GM21529 (cell line): ENCODE measurements around the gene PARK7.

Source experiments
- ATAC-seq: cut with Tn5 transposase; IDR thresholded peaks from one replicate; pipeline ENCODE4 v1.9.1; 2021; ENCODE audit not compliant: unreplicated experiment

PARK7 gene

GRCh38 chr1:7980984-7981383, 19.5 kb downstream of the PARK7 start:
- no peak for ATAC-seq

GRCh38 chr1:7983086-7983778, 21.7 kb downstream of the PARK7 start:
- ATAC-seq, result no peak

- ATAC-seq, result no peak
These were observed 23.3 kb downstream of the PARK7 start for GRCh38 chr1:7984811-7985210.

- ATAC-seq, result no peak
These were observed 24.5 kb downstream of the PARK7 start for GRCh38 chr1:7985851-7986612.

- ATAC-seq, result no peak
These were observed 26.0 kb downstream of the PARK7 start for GRCh38 chr1:7987528-7987927.

GRCh38 chr1:7988576-7988975, 27.1 kb downstream of the PARK7 start:
- no peak for ATAC-seq

GRCh38 chr1:7989762-7990428, 28.4 kb downstream of the PARK7 start:
- ATAC-seq, result no peak

GRCh38 chr1:7991504-7992440, 30.3 kb downstream of the PARK7 start:
- no peak for ATAC-seq

GRCh38 chr1:7992885-7993284, 31.4 kb downstream of the PARK7 start:
- no peak for ATAC-seq

GRCh38 chr1:7993593-7994479, 32.3 kb downstream of the PARK7 start:
- peak; percentile 80 for ATAC-seq

- no peak for ATAC-seq
These were observed 33.3 kb downstream of the PARK7 start for GRCh38 chr1:7994827-7995226.

GRCh38 chr1:7995437-7995836, 33.9 kb downstream of the PARK7 start:
- no peak for ATAC-seq

GRCh38 chr1:8002329-8002910, 40.9 kb downstream of the PARK7 start:
- ATAC-seq, result no peak

- no peak for ATAC-seq
These were observed 41.4 kb downstream of the PARK7 start for GRCh38 chr1:8002921-8003320.

GRCh38 chr1:8003438-8004112, 42.1 kb downstream of the PARK7 start:
- ATAC-seq, result no peak

GRCh38 chr1:8004113-8004802, 42.7 kb downstream of the PARK7 start:
- ATAC-seq, result no peak

- ATAC-seq, result no peak
These were observed 43.5 kb downstream of the PARK7 start for GRCh38 chr1:8004803-8005573.
